Activated T-cell treated with anti-CD3 and anti-CD28 coated beads, Interleukin-2, amount 50 U/mL, for 24 hours (primary cell): ENCODE measurements around the gene CILP2.
A peak's percentile ranks its signal among the peaks of the same experiment; 100 is the strongest.

Experiments used
- DNase-seq: peaks from one replicate; pipeline ENCODE4 v3.0.0-alpha.2; 2020
- H3K27ac Mint-ChIP-seq: 2 replicates; pipeline ENCODE4 v1.8.0; 2020; ENCODE audit warnings: mild to moderate bottlenecking, mixed read lengths
- H3K27me3 Mint-ChIP-seq: 2 replicates; pipeline ENCODE4 v1.8.0; 2020; ENCODE audit warnings: mixed read lengths
- H3K36me3 Mint-ChIP-seq: 2 replicates; pipeline ENCODE4 v1.8.0; 2020; ENCODE audit warnings: low read depth, mixed read lengths
- H3K4me1 Mint-ChIP-seq: 2 replicates; pipeline ENCODE4 v1.8.0; 2020; ENCODE audit warnings: low read depth, mixed read lengths
- H3K4me3 Mint-ChIP-seq: 2 replicates; pipeline ENCODE4 v1.8.0; 2020; ENCODE audit warnings: mild to moderate bottlenecking, moderate library complexity, mixed read lengths
- H3K9me3 Mint-ChIP-seq: 2 replicates; pipeline ENCODE4 v1.8.0; 2020; ENCODE audit warnings: mixed read lengths

Gene CILP2

DNA sequence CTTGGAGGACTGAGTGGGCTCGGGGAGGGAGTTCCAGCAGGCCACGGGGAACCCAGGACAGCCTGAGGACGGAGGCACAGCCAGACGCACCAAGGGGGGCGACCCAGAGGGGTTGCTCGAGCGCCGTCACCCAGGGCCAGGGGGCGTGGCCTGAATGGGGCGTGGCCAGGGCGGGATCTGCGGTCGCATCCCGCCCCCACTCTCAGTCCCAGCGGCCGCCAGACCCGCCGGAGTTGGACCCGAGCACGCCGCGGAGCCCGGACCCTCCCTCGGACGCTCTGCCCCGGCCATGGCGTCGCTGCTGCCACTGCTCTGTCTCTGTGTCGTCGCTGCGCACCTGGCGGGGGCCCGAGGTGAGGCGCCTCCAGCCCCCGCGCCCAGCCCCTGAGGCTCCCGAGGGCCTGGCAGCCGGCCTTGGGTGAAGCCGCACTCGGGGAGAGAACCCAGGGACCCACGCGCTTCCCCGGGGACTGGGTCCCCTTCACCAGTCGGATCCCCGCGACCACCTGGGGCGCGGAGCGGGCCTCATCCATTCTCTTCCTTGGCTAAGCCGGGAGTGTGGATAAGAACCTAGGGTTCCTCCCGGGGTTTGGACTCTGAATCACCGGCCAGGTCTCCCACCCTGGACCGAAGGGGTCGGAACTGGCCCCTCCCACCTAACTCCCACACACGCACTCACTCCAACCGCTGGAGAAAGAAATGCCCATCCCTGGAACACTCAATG lies at the start of gene CILP2:
CILP2 (plus strand) TSS at position 205 of the 724 bp plus-strand sequence; CDS start at position 290, 85 bp downstream.
- H3K4me3 Mint-ChIP-seq, result peak within 1 kb of the TSS; percentile 30
- no peaks in the 10 kb centered on the region for H3K9me3 Mint-ChIP-seq
- H3K27ac Mint-ChIP-seq, result peak within 1 kb of the TSS; percentile 71
- DNase-seq, result peak; percentile 64
- peaks cover 24% of the 10 kb centered on the region for H3K4me1 Mint-ChIP-seq
- H3K36me3 Mint-ChIP-seq, result no peaks in the 10 kb centered on the region
- peaks cover 7% of the 10 kb centered on the region for H3K27me3 Mint-ChIP-seq

DNA sequence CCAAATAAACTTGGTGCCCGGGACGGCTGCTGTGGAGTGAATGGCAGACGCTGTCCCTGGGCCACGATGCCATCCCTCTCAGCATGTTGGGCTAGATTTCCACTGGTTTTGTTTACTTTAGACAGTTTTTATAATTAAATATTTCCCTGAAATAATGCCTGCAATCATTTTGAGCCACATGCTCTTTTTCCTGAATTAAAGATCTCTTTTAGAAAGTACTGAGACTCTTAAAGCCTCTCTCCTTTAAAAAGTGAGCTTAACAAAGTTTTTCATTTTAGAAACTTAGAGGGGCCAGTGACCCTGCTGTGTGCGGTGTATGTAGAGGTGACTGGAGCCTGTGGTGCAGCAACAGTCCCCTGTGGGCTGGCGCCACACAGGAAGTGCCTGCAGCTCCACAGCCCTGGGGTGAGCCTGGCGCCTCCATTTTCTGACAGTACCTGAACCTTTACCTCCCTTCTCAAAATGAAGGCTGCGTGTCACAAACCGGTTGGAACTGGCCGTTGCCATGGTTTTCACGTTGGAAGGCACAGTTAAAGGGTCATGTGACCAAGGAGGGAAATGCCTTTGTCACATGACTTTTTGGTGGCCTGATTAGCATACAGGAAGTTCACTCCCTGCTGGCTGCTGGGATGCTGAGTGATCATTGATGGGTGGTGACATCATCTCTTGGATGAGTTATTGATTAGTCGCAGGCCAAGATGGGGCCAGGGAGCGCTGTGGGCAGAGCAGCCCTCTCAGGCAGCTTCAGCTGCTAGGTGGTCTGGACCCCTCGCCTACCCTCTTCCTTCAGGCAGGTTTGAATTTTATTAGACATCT lies 49.0 kb upstream of the CILP2 start:
- peaks cover 65% of the 10 kb centered on the region for H3K4me1 Mint-ChIP-seq
- peak overlapping the region; percentile 58 for H3K4me3 Mint-ChIP-seq
- H3K36me3 Mint-ChIP-seq, result peaks cover 69% of the 10 kb centered on the region
- no peaks in the 10 kb centered on the region for H3K27me3 Mint-ChIP-seq
- DNase-seq, result peak; percentile 83
- no peaks in the 10 kb centered on the region for H3K9me3 Mint-ChIP-seq
- peak overlapping the region; percentile 97 for H3K27ac Mint-ChIP-seq

DNA sequence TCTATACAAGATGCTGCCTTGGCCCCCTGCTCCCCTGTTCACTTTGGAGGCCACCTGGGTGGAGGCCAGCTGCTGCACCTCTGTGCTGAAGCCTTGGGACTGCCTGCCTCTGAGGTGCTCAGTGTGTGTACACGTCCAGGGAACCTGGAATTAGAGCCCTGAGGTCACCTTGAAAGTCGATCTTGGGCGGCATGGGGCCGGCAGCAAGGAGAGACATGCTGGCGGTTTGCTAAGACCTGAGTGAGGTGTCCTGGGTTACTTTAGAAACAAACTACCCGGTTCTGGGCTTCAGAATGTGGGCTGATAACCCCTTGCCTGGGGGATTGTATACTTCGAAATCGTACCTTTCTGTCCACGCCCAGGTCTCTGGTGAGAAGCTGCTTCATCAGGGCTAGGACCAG lies 48.3 kb upstream of the CILP2 start:
- peak; percentile 45 for DNase-seq
- Mint-ChIP-seq H3K27me3 (no peaks in the 10 kb centered on the region), H3K36me3 (peaks cover 72% of the 10 kb centered on the region), H3K4me1 (peaks cover 64% of the 10 kb centered on the region), H3K4me3 (peak overlapping the region; percentile 58), H3K27ac (peak overlapping the region; percentile 97), H3K9me3 (no peaks in the 10 kb centered on the region)

DNA sequence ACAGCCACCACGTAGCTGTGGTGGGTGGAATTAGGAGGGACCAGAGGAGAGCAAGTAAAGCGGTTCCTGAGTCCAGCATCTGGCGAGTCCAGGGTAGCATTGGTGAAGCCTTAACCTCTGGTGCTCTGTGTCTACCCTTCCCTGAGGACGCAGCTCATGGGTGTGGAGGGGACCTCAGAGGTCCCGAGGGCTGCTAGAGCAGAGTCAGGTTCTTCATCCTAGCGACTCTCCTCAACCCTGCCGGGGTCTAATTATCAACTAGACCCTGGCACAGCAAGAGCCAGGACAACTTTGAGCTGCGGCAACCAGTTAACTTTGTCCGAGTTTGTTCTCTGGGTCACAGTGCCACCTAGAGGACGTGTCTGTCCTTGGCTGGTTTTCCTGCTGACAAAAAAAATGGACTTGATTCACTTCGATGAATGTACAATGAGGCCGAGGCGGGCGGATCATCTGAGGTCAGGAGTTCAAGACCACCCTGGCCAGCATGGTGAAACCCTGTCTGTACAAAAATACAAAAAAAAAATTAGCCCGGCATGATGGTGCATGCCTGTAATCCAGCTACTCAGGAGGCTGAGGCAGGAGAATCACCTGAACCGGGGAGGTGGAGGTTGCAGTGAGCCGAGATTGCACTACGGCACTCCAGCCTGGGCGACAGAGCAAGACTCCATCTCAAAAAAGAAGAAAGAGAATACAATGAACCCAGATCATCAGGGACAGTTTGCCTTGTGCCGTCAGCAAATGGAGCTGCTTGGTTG lies 47.7 kb upstream of the CILP2 start:
- H3K27ac Mint-ChIP-seq, result peak overlapping the region; percentile 97
- H3K4me1 Mint-ChIP-seq, result peaks cover 59% of the 10 kb centered on the region
- DNase-seq, result peak; percentile 83
- H3K27me3 Mint-ChIP-seq, result no peaks in the 10 kb centered on the region
- H3K4me3 Mint-ChIP-seq, result no peak overlapping the region
- H3K36me3 Mint-ChIP-seq, result peaks cover 73% of the 10 kb centered on the region
- no peaks in the 10 kb centered on the region for H3K9me3 Mint-ChIP-seq

DNA sequence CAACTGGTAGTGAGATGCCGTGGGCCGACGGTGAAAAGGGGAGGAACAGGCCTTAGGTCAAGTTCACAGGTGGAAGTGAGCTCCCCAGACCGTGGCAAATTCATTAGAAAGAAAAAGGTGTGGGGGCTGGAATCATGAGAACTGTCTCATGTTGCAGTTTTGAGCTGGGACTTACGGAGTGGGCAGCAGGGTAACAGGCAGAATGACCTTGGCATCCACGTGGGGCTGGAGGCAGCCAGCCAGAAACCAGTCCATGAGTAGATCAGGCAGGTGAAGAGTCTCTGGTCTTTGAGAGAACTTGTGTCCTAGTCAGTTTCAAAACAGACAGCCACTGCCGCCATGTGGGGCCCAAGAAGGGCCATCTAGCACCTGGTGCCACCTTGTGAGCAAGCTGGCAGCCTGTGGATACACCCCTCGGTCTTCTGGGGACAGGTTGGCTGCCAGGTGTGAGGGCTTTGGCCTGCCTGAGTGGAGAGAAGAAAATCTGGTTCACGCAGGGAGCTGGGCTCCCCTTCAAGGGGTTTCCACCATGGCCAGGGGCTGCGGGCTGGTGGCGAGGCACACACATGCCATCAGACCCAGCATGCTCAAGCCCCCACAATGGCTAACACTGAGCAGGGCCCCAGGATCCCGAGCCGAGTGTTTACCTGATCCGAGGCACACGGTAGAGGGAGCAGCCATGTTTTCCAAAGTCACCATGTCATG lies 46.6 kb upstream of the CILP2 start:
- peak overlapping the region; percentile 97 for H3K27ac Mint-ChIP-seq
- no peak overlapping the region for H3K4me3 Mint-ChIP-seq
- H3K27me3 Mint-ChIP-seq, result no peaks in the 10 kb centered on the region
- H3K9me3 Mint-ChIP-seq, result no peaks in the 10 kb centered on the region
- H3K4me1 Mint-ChIP-seq, result peaks cover 48% of the 10 kb centered on the region
- H3K36me3 Mint-ChIP-seq, result peaks cover 74% of the 10 kb centered on the region
- DNase-seq, result no peak

DNA sequence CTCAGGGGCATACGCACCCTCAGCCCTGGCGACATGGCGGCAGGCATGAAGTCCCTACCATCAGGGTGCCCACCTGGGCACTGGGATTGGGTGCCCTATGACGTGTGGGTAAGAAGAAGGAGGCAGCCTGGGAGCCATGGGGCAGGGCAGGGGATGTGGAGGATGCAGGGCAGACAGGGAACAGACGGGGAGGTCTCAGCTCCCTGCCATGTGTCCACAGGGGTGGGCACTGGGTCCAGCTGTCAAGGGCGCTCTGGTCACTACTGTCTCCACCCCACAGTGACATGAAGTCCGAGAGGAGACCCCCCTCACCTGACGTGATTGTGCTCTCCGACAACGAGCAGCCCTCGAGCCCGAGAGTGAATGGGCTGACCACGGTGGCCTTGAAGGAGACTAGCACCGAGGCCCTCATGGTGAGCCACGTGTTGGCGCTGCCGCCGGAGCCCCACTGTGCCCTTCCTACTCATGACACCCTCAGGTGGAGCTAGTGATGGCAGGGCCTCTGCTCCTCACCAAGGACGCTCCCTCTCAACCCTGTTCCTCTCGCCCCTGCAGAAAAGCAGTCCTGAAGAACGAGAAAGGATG lies 45.9 kb upstream of the CILP2 start:
- peaks cover 42% of the 10 kb centered on the region for H3K4me1 Mint-ChIP-seq
- no peaks in the 10 kb centered on the region for H3K9me3 Mint-ChIP-seq
- H3K27ac Mint-ChIP-seq, result peak overlapping the region; percentile 35
- DNase-seq, result no peak
- peaks cover 76% of the 10 kb centered on the region for H3K36me3 Mint-ChIP-seq
- no peaks in the 10 kb centered on the region for H3K27me3 Mint-ChIP-seq
- H3K4me3 Mint-ChIP-seq, result no peak overlapping the region

DNA sequence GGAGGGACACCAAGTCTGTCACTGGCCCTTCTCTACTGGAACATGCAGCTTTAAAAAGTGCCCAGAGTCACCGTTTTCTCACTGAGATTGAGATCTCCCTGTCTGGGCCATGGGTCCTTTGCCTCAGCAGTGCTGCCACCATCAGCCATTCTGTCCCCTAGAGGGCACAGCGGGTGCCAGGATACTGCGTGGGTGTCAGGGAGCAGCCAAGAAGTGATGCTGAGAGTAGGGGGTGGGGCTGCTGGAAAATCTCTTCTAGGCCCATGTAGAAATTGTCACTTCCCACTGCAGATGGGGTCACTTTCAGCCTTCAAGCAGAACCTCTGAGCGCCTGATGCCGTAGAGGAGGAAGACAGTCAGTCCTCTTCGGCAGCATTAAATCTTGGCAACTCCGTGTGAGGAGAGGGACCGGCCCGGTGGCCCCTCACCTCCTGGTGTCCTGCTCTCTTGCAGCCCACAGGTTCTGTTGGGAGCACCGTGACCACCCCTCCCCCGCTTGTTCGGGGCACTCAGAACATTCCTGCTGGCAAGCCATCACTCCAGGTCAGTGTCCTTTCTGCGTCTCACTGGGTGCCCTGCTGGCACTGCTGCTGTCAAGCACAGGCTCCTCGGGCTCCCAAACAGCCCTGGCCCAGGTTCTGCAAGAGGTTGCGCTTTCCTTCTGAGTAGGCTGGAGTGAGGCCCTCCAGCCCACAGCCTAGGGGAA lies 44.1 kb upstream of the CILP2 start:
- H3K4me1 Mint-ChIP-seq, result peaks cover 25% of the 10 kb centered on the region
- H3K9me3 Mint-ChIP-seq, result no peaks in the 10 kb centered on the region
- no peaks in the 10 kb centered on the region for H3K27me3 Mint-ChIP-seq
- H3K27ac Mint-ChIP-seq, result peak overlapping the region; percentile 39
- H3K36me3 Mint-ChIP-seq, result peaks cover 83% of the 10 kb centered on the region
- DNase-seq, result no peak
- no peak overlapping the region for H3K4me3 Mint-ChIP-seq

DNA sequence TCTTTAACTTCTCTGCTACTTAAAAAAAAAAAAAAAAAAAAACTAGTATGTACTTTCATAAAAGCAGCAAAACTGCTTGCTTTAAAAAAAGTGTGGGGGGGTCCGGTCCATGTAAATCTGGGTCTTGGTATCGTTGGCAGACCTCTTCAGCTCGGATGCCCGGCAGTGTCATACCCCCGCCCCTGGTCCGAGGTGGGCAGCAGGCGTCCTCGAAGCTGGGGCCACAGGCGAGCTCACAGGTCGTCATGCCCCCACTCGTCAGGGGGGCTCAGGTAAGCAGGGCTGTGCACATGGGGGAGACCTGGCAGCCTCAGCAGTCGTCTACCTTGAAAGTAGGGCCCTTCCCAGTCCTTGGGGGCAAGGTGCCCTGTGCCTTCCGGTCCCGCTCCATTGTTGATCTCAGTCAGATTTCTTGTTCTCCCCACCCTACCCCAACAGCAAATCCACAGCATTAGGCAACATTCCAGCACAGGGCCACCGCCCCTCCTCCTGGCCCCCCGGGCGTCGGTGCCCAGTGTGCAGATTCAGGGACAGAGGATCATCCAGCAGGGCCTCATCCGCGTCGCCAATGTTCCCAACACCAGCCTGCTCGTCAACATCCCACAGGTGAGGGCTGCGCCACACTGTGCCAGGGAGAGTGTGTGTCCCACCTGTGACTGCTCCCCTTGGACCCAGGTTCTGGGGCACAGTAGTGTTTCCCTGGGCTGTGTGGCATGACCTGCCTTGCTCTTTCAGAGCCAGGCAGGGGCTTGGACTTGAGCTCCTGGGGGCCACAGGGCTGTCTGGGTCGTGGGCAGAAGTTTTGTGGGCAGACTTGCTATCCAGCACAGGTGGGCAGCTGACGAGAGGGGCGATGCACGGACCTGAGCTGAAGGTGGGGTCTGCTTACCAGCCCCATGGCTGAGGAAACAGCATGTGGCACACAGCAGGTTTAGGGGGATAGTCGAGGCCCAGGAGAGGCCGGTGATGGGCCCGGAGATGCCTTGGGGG lies 42.2 kb upstream of the CILP2 start:
- no peaks in the 10 kb centered on the region for H3K9me3 Mint-ChIP-seq
- DNase-seq, result no peak
- H3K36me3 Mint-ChIP-seq, result peaks cover 96% of the 10 kb centered on the region
- H3K27me3 Mint-ChIP-seq, result no peaks in the 10 kb centered on the region
- H3K4me1 Mint-ChIP-seq, result peaks cover 6% of the 10 kb centered on the region
- no peak overlapping the region for H3K4me3 Mint-ChIP-seq
- peak overlapping the region; percentile 63 for H3K27ac Mint-ChIP-seq

DNA sequence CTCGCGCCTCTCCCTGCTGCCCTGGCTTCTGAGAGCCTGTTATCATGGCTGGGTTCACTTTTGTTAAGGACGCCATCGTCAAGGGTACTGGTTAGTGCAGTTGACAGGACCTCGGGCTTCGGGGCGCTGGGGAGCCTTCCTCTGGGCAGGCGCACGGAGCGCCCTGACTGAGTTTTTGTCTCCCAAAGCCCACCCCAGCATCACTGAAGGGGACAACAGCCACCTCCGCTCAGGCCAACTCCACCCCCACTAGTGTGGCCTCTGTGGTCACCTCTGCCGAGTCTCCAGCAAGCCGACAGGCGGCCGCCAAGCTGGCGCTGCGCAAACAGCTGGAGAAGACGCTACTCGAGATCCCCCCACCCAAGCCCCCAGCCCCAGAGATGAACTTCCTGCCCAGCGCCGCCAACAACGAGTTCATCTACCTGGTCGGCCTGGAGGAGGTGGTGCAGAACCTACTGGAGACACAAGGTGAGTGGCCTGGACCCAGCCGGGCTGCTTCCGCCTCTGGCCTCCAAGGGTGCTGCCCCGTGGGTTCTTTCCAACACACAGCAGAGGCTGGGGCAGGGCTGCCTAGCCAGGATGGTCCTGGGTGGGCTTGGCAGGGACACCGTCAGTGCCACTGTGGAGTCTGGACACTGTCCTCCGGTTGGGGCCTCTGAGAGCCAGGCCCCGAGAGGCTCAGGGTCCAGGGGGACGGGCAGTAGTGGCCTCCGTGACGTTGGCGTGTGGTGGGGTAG lies 39.6 kb upstream of the CILP2 start:
- Mint-ChIP-seq H3K9me3 (no peaks in the 10 kb centered on the region), H3K4me3 (no peak overlapping the region), H3K27ac (peak overlapping the region; percentile 63), H3K36me3 (peaks cover 96% of the 10 kb centered on the region), H3K4me1 (peaks cover 5% of the 10 kb centered on the region), H3K27me3 (no peaks in the 10 kb centered on the region)
- no peak for DNase-seq

DNA sequence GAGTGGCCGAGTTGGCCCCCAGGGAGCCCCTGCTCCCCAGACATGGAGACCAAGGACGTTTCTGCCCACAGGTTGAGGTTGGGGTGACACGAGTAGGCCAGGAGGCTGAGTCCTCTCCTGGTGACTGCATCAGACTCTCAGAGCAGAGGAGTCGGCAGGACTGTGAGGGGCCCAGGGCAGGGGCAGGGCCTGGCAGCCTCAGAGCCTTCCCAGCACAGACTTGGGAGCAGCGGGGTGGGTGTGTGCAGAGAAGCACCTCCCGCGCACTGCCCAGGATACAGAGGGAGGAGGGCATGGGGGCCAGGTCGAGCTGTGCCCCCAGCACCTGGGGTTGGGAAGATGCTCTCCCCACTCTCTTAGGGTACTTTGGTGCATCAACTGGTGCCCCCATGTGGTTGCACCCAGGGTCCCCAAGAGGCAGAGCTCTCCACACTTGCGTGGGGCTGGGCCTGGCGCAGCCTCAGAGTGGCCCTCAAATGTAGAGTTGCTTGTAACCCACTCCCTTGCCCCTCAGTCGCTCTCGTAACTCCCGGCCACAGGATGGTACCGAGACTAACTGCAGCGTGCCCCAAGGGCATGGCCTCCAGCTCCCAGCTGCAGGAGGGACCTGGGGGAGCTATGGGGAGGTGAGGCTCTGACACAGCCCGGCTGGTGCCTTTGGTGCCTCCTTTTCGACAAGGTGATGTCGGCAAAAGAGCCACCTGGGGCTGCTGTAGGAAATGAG lies 38.6 kb upstream of the CILP2 start:
- peaks cover 1% of the 10 kb centered on the region for H3K4me1 Mint-ChIP-seq
- DNase-seq, result no peak
- H3K27me3 Mint-ChIP-seq, result no peaks in the 10 kb centered on the region
- H3K27ac Mint-ChIP-seq, result peak overlapping the region; percentile 63
- H3K4me3 Mint-ChIP-seq, result no peak overlapping the region
- peaks cover 97% of the 10 kb centered on the region for H3K36me3 Mint-ChIP-seq
- no peaks in the 10 kb centered on the region for H3K9me3 Mint-ChIP-seq

DNA sequence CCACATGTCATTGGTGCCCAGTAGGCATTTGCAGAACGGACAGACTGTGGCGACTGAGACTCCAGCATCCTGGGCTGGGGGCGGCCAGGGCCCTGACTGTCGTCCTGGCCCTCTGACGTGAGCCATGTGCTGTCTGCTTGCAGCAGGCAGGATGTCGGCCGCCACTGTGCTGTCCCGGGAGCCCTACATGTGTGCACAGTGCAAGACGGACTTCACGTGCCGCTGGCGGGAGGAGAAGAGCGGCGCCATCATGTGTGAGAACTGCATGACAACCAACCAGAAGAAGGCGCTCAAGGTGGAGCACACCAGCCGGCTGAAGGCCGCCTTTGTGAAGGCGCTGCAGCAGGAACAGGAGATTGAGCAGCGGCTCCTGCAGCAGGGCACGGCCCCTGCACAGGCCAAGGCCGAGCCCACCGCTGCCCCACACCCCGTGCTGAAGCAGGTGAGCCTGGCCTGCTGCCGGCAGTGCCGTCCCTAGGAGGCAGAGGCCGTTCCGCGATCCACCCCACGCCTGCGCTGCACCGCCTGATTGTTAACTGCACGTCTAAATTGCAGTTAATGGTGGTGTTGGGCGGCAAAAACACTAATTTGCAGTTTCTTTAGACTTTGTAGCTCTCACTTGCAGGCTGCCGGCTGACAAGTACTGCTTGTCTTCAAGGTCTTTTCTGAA lies 37.0 kb upstream of the CILP2 start:
- H3K36me3 Mint-ChIP-seq, result peaks cover 97% of the 10 kb centered on the region

More for the DNA sequence above, 37.0 kb upstream of the CILP2 start:
- H3K4me1 Mint-ChIP-seq, result no peaks in the 10 kb centered on the region
- no peak overlapping the region for H3K4me3 Mint-ChIP-seq
- H3K27ac Mint-ChIP-seq, result no peak overlapping the region
- no peaks in the 10 kb centered on the region for H3K9me3 Mint-ChIP-seq
- H3K27me3 Mint-ChIP-seq, result no peaks in the 10 kb centered on the region
- DNase-seq, result no peak
